ENCODE measurements around the gene TSR3. TPM values are rescaled to one million over a fixed set of nuclear protein-coding genes. Genes with fewer than 3 reads are reported as not detected.

The TSR3 gene
- total RNA-seq, 1 experiment from 2014 or later, result 52.7 TPM

GRCh38 chr16:1326946-1327618, 24.6 kb downstream of the TSR3 start:
- BruUV-seq (replicated peaks), result no TSS peak
- H3K4me2 ChIP-seq (ENCODE audit: low read length), result no peak overlapping the region
- intact Hi-C loops (cut with micrococcal nuclease), result no loop called here
- H3K9me3 ChIP-seq (ENCODE audit: control insufficient read depth in 1 of 2, insufficient read depth in 1 of 2, low read depth in 1 of 2, low read length in 2 of 2), result no peaks in the 10 kb centered on the region; a peak in 1 of 4 replicates
- DNase-seq (ENCODE audit: low read depth, low spot score) (no peak), ATAC-seq (no peak)
- peaks cover 10% of the 10 kb centered on the region in 2 experiments; a peak in 3 of 4 replicates for H3K4me1 ChIP-seq (ENCODE audit: control insufficient read depth in 1 of 2, insufficient read depth in 2 of 2, low read length in 2 of 2)
- no peak overlapping the region for H3K4me3 ChIP-seq (replicated peaks in 1 of 2; ENCODE audit: low read depth in 1 of 2, low read length in 2 of 2)
- POLR2A ChIA-PET, result no interaction called here
- CTCF ChIA-PET, result no interaction called here
- no peaks in the 10 kb centered on the region for H3K9me2 ChIP-seq (ENCODE audit: insufficient read depth)
- H3K9ac ChIP-seq (ENCODE audit: low read length), result no peak overlapping the region
- no peak overlapping the region for H3K27ac ChIP-seq (ENCODE audit: low read depth, low read length)
- no peaks in the 10 kb centered on the region for H3K27me3 ChIP-seq (ENCODE audit: insufficient read depth, low read length)
- TF ChIP-seq, protein P1, sequence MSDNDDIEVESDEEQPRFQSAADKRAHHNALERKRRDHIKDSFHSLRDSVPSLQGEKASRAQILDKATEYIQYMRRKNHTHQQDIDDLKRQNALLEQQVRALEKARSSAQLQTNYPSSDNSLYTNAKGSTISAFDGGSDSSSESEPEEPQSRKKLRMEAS (IDR thresholded peaks at IDR 0.05), result no peak
- TF ChIP-seq ZFX (IDR thresholded peaks at IDR 0.05), result no peak
- no peak for TF ChIP-seq EZH2 (IDR thresholded peaks at IDR 0.05)
- no peak for TF ChIP-seq ZNF274 (IDR thresholded peaks at IDR 0.05; ENCODE audit: low read depth, low read length)
- TF ChIP-seq SIN3A (IDR thresholded peaks at IDR 0.05; ENCODE audit: low read depth), result no peak
- TF ChIP-seq ELF1 (IDR thresholded peaks at IDR 0.05; ENCODE audit: borderline replicate concordance, low read depth), result no peak
- no peak for TF ChIP-seq ATF3 (IDR thresholded peaks at IDR 0.05)
- TF ChIP-seq SP1 (IDR thresholded peaks at IDR 0.05; ENCODE audit: low read depth), result no peak
- TF ChIP-seq, protein P2, sequence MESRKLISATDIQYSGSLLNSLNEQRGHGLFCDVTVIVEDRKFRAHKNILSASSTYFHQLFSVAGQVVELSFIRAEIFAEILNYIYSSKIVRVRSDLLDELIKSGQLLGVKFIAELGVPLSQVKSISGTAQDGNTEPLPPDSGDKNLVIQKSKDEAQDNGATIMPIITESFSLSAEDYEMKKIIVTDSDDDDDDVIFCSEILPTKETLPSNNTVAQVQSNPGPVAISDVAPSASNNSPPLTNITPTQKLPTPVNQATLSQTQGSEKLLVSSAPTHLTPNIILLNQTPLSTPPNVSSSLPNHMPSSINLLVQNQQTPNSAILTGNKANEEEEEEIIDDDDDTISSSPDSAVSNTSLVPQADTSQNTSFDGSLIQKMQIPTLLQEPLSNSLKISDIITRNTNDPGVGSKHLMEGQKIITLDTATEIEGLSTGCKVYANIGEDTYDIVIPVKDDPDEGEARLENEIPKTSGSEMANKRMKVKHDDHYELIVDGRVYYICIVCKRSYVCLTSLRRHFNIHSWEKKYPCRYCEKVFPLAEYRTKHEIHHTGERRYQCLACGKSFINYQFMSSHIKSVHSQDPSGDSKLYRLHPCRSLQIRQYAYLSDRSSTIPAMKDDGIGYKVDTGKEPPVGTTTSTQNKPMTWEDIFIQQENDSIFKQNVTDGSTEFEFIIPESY (IDR thresholded peaks at IDR 0.05; ENCODE audit: extremely low read depth, insufficient replicate concordance, low read length), result no peak
- TF ChIP-seq, protein P3, sequence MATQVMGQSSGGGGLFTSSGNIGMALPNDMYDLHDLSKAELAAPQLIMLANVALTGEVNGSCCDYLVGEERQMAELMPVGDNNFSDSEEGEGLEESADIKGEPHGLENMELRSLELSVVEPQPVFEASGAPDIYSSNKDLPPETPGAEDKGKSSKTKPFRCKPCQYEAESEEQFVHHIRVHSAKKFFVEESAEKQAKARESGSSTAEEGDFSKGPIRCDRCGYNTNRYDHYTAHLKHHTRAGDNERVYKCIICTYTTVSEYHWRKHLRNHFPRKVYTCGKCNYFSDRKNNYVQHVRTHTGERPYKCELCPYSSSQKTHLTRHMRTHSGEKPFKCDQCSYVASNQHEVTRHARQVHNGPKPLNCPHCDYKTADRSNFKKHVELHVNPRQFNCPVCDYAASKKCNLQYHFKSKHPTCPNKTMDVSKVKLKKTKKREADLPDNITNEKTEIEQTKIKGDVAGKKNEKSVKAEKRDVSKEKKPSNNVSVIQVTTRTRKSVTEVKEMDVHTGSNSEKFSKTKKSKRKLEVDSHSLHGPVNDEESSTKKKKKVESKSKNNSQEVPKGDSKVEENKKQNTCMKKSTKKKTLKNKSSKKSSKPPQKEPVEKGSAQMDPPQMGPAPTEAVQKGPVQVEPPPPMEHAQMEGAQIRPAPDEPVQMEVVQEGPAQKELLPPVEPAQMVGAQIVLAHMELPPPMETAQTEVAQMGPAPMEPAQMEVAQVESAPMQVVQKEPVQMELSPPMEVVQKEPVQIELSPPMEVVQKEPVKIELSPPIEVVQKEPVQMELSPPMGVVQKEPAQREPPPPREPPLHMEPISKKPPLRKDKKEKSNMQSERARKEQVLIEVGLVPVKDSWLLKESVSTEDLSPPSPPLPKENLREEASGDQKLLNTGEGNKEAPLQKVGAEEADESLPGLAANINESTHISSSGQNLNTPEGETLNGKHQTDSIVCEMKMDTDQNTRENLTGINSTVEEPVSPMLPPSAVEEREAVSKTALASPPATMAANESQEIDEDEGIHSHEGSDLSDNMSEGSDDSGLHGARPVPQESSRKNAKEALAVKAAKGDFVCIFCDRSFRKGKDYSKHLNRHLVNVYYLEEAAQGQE (IDR thresholded peaks at IDR 0.05; ENCODE audit: low read depth), result no peak
- H3K36me3 ChIP-seq (ENCODE audit: control insufficient read depth in 1 of 2, insufficient read depth in 2 of 2, low read length in 2 of 2), result peaks cover 8 to 11% of the 10 kb centered on the region in 2 experiments; a peak in 3 of 4 replicates
- RAD21 ChIA-PET (ENCODE audit: low non-redundant PET in 1 of 2, low total read pairs in 2 of 2, uncharacterized antibody in 2 of 2, unreplicated experiment in 2 of 2), result no interaction called here
- no peaks in the 10 kb centered on the region for H3K79me2 ChIP-seq (ENCODE audit: insufficient read depth, low read length)
- no peak overlapping the region for H2AFZ ChIP-seq (ENCODE audit: low read depth, low read length, poor library complexity, severe bottlenecking)
- H4K20me1 ChIP-seq (ENCODE audit: insufficient read depth), result peaks cover 4% of the 10 kb centered on the region; the same call in 1 of the 2 replicates
